ENCODE data around the gene DNM2. TPM values are rescaled to one million over a fixed set of nuclear protein-coding genes. Genes with fewer than 3 reads are reported as not detected.

Gene DNM2
- total RNA-seq, 6 experiments from 2014 or later, result 54.0 to 86.9 (median 68.3) TPM

DNA sequence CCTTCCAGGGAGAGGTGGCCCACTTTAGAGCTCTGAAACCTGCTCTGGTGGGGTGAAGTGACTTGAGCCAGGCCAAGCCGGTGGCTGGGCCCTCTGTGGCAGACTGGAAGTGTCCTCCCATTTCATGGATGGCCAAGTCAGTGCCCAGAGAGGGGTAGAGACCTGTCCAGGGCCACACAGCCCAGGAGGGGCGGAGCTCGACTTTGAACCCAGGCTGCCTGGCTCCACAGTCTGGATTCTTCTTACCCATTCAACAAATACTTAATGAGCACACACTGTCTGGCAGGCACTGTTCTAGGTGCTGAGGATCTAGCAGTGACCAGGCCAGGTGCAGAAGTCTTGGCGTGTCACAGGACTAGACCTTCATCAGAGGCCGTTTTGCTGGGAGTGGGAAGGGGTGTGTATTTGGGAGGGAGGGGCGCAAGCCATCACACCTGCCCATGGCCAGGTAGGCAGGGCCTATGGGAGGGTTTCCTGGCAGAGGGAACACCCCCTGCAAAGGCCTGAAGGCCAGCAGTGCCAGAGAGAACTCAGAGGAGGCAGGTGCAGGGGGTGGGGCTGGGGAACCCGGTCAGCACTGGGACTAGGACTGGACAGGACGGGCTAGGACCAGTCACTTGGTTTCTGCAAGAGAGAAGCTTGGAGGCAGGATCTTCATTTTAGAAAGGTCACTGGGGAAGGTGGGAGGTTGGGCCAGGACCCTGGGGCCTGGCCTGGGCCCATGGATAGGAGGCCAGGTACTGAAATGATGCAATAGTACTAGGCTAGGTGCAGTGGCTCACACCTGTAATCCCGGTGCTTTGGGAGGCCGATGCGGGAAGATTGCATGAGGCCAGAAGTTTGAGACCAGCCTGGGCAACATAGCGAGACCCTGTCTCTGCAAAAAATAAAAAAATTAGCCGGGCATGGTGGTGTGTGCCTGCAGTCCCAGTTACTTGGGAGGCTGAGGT, 31.8 kb downstream of the DNM2 start:
- DNase-seq, result no peak
- H3K4me1 ChIP-seq, result peaks cover 0 to 62% (median 26%) of the 10 kb centered on the region in 4 donors
- no peak overlapping the region for H3K4me3 ChIP-seq
- no peaks in the 10 kb centered on the region for H3K9me3 ChIP-seq
- WGBS (ENCODE audit: insufficient coverage, low coverage, low lambda C conversion rate, missing lambda C conversion rate), result 68% methylated on average over 7 of the region's 13 CpGs
- intact Hi-C loops (cut with DNase I), result no loop called here
- ATAC-seq, result peak; percentile 3 to 50 (median 12)
- no peaks in the 10 kb centered on the region for H3K27me3 ChIP-seq
- H3K27ac ChIP-seq, result peak overlapping the region; percentile 28 to 82 (median 67)
- H3K36me3 ChIP-seq, result no peaks in the 10 kb centered on the region
- no peak for TF ChIP-seq POLR2A (IDR thresholded peaks at IDR 0.05)
- TF ChIP-seq, protein P1, sequence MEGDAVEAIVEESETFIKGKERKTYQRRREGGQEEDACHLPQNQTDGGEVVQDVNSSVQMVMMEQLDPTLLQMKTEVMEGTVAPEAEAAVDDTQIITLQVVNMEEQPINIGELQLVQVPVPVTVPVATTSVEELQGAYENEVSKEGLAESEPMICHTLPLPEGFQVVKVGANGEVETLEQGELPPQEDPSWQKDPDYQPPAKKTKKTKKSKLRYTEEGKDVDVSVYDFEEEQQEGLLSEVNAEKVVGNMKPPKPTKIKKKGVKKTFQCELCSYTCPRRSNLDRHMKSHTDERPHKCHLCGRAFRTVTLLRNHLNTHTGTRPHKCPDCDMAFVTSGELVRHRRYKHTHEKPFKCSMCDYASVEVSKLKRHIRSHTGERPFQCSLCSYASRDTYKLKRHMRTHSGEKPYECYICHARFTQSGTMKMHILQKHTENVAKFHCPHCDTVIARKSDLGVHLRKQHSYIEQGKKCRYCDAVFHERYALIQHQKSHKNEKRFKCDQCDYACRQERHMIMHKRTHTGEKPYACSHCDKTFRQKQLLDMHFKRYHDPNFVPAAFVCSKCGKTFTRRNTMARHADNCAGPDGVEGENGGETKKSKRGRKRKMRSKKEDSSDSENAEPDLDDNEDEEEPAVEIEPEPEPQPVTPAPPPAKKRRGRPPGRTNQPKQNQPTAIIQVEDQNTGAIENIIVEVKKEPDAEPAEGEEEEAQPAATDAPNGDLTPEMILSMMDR (IDR thresholded peaks at IDR 0.05), result no peak

DNA sequence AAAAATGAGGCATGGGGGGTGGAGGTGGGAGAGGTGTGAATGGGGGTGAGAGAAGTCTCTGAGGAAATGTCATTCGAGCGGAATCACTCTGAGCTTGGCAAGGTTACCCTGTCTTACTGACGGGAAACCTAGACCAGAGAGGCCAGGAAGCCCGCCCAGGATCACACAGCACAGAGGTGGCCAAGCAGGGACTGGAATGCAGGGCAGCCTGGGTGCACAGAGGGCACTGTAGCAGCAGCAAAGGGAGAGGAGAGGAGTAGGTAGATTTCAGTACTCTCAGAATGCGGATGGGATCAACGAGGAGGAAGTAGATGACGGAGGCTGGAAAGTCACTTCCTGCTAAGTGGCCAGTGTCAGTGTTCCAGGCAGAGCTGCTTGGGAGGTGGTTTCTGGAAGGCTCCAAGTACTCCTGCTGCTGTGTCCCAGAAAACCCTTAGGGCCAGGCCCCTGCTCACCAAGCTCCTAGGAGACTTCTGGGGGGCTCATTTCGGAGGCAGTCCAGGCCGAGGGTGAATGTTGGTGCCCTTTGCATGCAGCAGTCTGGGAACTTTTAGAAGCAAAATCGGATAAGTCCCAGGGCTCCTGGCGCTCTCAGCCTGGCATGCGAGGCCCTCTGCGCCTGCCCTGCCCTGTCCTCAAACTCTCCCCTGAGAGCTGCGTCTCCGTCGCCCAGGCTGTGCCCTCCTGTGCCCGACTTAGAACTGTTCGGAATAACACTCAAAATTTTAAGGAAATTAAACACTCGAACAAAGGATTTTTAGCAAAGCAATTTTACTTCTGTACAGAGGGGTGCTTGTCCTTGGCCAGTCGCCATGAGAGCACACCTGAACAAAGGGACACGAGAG, 33.5 kb downstream of the DNM2 start:
- TF ChIP-seq, protein P1 (IDR thresholded peaks at IDR 0.05), result no peak
- TF ChIP-seq POLR2A (IDR thresholded peaks at IDR 0.05), result no peak
- peaks cover 0 to 48% (median 21%) of the 10 kb centered on the region in 4 donors for H3K4me1 ChIP-seq
- no peak for DNase-seq
- no peaks in the 10 kb centered on the region for H3K36me3 ChIP-seq
- no peaks in the 10 kb centered on the region for H3K9me3 ChIP-seq
- 50% methylated on average over 12 of the region's 21 CpGs for WGBS (ENCODE audit: insufficient coverage, low coverage, low lambda C conversion rate, missing lambda C conversion rate)
- H3K27me3 ChIP-seq, result no peaks in the 10 kb centered on the region
- ATAC-seq, result peak; percentile 16 to 62 (median 37)
- H3K4me3 ChIP-seq, result no peak overlapping the region
- H3K27ac ChIP-seq, result peak overlapping the region; percentile 53 to 82 (median 77)
- intact Hi-C loops (cut with DNase I), result no loop called here

DNA sequence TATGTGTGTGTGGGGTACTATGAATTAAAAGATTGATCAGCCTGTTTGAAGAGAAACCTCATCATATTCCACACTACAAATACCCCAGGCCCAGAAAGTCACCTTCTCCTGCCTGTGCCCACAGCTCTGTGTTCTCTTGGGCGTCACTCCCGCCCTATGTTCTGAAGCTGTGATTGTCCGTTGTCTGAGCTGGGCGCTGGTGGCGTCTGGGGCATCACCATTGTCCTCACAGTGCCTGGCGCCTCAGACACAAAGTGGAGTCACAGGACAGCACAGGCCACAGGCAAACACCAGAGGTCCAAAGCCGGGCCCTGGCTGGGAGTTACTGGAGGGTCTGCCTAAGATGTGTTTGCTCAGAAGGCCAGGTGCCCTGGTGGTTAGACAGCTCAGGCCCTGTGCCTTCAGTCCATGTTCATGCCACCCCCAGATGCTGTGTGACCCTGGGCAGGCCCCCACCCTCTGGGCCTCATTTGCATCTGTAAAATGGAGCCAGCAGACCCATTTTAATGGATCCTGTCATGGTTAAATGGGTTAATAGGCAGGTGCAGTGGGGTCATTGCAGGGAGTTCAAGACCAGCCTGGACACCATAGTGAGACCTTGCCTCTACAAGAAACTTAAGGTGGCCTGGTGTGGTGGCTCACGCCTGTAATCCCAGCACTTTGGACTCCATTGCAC, 34.5 kb downstream of the DNM2 start:
- ATAC-seq (no peak), DNase-seq (no peak)
- Histone ChIP-seq H3K27me3 (no peaks in the 10 kb centered on the region), H3K4me1 (peaks cover 0 to 37% (median 21%) of the 10 kb centered on the region in 4 donors), H3K27ac (peak overlapping the region; percentile 53 to 82 (median 77)), H3K36me3 (no peaks in the 10 kb centered on the region), H3K9me3 (no peaks in the 10 kb centered on the region), H3K4me3 (no peak overlapping the region)
- 71% methylated on average over 1 of the region's 8 CpGs for WGBS (ENCODE audit: insufficient coverage, low coverage, low lambda C conversion rate, missing lambda C conversion rate)
- intact Hi-C loops (cut with DNase I), result no loop called here
- TF ChIP-seq, protein P1 (IDR thresholded peaks at IDR 0.05), result no peak
- no peak for TF ChIP-seq POLR2A (IDR thresholded peaks at IDR 0.05)
